HL-60/S4 treated with retinoic acid at 250 ng/mL for 4 days and 3 days (cell line): ENCODE data around the gene LHX8.
"Not testable (repeated sequence)": the region's sequence is repeated elsewhere in the genome, so short reads cannot be mapped to it uniquely, and the experiment has no call there.

Source experiments
- in situ Hi-C: fragments of 300-500 bp; cut with MboI; formaldehyde crosslinking; loops from 2 replicates; pipeline ENCODE4 v1.7.0; 2022; ENCODE audit warnings: low sequenced_read_pairs

The LHX8 gene

DNA sequence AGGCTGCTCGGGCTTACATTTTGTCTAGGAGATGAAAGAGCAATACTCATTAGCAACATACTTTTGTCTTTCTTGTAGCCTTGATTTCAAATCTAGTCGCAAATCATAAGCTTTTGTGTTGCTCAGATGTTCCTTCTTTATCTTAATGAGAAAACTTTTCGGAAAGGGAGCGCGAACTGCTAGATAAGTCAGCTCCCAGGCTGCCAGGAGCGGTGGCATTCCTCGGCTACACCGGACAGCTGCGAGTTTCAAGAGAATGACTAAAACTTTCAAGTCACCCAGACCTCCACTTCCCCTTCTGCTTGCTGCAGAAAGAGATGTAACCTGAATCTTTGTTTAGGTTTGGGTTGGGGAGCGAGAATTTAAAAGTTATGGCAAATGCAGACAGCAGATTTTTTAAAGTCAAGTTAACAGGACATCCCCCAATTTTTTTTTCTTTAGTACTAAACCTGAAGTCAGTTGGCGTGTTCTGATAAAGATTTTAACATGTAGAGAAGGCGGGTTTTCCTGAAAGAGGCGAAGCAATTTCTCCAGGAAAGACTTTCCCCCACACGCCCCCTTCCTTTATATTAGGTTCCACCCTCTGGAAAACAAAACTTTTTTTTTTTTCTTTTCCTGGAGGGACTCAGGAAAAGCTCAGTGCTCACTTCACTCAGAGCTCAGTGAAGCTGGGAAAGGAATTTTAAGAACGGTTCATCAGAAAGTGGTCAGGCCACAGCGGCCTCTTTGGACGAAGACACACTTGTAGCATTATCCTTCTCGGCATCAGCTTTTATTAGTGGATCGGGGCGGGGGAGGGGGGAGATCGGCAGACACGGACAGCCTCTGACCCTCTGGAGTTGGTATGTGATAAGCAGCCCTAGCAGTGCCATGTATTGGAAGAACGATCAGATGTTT is at the start of gene LHX8:
TSS of gene LHX8 (plus strand) at position 639 of the 897 bp plus-strand sequence. CDS start 2,227 bp downstream, outside the sequence.
- in situ Hi-C loops, result no loop called here

- in situ Hi-C loops, result no loop called here
These were observed 48.3 kb upstream of the LHX8 start for GRCh38 chr1:75085931-75086330.

DNA sequence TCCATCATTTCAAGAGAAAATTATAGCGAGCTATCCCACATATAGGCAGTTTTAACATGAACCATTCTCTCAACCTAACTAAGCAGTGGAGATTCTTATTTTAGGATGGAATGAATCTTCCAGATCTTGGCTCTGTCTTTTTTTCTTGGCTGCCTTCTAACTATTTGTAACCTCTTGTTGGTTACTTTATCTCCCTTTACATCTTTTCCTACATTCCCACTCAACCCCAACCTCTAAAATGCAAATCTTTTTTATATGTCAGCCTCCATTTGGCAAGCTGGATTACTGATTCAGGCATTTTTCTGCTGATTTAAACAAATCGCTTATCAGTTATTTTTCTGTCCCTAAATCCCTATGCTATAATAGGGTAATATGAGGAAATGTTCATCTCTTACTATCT is 46.9 kb upstream of the LHX8 start:
- in situ Hi-C loops, result no loop called here

- in situ Hi-C loops, result no loop called here
These were observed 42.0 kb upstream of the LHX8 start for GRCh38 chr1:75092141-75092540.

GRCh38 chr1:75097654-75098053 is 36.5 kb upstream of the LHX8 start:
- in situ Hi-C loops, result no loop called here

DNA sequence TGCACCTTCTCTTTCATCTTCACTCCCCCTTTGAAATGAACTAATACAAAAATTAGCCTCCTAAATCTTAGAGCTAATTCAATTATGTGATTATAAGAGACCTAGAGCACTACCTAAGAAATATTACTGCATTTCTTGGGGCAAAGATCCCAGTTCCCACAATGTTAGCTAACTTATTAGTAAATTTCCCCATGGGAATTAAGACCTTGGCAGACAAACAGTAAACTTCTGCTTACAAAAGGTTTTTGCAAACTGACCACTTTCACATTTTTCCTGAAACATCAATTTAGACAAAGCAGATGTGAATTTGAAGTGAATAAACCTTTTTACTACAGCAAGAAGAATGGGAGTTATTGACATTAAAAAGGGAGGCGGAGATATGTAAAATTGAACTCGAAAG is 34.6 kb upstream of the LHX8 start:
- in situ Hi-C loops, result no loop called here

DNA sequence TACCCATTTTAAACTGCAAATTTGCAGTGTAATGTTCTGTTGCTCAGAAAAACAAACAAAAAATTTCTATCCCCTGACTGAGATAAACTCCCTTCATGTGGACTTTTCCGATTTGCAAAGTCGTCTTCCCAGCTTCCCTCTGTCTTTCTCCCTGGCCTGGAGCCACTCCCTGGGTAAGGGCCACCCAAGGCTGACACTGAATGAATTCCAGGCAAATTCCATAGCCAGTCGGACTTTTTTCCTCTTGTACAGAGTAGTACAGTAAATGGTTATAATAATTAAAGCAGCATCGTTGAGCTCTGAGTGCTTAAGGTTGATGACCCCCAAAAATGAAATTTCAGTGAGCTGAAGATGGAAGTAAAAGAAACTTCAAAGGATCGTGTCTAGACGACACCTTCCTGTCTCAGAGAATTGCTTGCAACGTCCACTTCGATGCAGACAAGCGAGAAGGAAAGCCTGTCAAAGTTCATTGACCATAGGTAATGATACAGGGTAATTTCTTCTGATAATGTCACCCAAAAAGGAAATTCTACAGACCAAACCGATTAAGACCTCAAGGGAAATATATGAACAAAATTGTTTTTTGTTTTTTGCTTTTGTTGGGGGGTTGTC is 33.6 kb upstream of the LHX8 start:
- in situ Hi-C loops, result no loop called here

DNA sequence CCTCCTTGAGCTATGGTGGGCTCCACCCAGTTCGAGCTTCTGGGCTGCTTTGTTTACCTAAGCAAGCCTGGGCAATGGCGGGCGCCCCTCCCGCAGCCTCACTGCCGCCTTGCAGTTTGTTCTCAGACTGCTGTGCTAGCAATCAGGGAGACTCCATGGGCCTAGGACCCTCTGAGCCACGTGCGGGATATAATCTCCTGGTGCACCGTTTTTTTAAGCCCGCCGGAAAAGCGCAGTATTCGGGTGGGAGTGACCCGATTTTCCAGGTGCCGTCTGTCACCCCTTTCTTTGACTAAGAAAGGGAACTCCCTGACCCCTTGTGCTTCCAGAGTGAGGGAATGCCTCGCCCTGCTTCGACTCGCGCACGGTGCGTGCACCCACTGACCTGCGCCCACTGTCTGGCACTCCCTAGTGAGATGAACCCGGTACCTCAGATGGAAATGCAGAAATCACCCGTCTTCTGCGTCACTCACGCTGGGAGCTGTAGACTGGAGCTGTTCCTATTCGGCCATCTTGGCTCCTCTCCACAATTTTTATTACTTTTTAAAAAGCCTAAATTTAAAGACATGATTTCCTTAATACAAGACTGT is 21.7 kb upstream of the LHX8 start:
- in situ Hi-C loops, result not testable (repeated sequence)

- in situ Hi-C loops, result no loop called here
These were observed 18.5 kb upstream of the LHX8 start for GRCh38 chr1:75115654-75116053.

- in situ Hi-C loops, result no loop called here
These were observed 10.4 kb upstream of the LHX8 start for GRCh38 chr1:75123756-75124155.

GRCh38 chr1:75124510-75124909 is 9.7 kb upstream of the LHX8 start:
- in situ Hi-C loops, result no loop called here

DNA sequence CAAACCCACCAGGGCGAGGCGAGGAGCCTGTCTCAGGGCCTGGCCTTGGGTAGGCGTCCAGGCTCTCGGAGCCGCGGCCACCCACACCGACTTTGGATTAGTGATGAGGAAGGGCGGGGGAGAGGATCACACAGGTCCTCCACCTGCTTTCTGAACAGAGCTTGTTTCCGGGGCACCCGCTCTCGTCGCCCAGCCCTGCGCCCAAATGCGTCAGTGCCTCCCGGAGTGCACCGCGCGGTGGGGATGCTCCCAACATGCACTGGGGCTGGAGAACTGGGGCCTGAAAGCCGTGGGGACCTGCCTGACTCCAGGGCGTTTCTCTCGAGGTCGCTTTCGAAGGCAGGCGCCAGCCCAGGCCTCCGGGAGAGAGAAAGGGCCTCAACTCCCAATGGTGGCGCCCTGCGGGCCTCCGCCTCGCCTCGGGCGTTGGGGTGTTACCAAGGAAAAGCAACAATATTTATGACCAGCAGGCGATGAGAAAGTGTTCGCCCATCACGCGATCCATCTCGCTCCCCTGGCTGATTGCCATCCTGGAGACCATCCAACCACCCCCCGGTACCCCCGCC is 8.9 kb upstream of the LHX8 start:
- in situ Hi-C loops, result no loop called here

- in situ Hi-C loops, result no loop called here
These were observed 7.5 kb upstream of the LHX8 start for GRCh38 chr1:75126611-75127101.

DNA sequence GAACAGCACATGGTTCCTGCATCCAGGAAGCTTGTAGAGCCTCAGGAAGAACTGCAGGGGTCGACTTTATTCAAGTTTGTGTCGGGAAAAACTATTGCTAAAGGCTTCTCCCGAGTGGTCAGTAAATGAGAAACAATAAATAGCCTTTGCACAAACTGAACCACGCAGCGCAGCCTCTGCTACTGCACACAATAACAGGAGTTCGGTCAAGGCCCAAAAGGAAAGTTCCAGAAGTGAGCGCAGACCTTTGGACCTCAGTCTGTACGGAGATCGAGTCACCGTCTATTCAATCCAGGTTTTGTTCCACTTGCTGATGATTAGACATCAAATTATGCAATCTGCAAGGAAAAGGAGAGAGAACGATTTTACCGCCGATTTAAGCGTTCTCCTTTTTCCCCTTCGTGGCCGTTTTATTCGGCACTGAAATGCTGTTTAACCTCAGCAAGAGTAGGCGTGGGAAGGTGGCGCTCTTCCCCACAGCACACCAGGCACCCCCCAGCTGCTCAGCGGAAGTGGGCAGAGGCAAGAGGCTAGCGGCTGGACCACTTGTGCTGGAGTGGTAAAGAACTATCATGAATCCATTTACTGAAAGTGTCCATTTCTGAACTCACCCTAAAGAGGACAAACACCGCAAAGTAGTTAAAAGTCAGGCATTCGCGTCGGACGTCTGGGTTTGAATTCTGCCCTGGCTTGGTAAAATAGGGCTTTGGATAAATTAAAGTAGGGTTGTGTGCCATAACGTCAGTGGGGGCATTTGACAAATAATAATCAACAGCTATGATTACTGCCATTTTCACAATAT is 6.1 kb upstream of the LHX8 start:
- in situ Hi-C loops, result no loop called here

GRCh38 chr1:75129660-75129982 is 4.6 kb upstream of the LHX8 start:
- in situ Hi-C loops, result no loop called here

DNA sequence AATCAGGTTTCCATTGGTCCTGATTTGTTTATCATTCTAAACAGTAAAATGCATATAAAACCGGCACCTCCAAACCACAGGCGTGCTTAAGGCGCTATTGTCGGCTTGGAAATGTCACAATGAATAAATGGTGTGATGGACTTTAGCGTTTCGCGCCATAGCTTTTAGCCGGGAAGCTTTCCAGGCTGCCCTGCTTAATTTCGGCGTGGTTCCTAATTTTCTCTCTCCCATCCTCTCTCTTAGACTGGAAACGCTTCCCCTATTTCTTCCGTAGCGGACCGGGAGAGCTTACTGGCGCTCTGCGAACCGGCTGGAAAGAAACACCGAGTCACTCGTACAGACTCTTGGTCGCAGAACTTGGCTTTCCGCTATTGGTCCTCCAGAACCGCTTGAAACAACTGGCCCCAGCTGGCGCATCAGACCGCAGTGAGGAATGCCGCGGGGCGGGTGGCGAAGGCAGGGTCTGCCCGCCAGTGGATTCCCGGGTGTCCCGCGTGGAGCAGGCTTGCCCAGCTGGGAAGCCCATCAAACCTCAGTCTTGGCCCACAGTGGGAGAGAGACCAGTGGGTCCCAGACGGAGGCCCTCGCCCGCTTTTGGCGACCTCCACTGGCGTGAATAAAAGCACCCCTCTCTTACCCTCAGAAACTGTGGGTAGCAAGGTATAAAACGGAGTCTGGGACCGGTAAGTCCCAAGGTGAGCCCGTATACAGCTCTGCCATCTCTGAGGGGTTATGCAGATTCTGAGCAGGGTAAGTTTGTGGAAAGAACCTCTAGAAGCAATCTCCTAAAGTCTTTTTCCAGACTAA is 4.0 kb upstream of the LHX8 start:
- in situ Hi-C loops, result no loop called here

DNA sequence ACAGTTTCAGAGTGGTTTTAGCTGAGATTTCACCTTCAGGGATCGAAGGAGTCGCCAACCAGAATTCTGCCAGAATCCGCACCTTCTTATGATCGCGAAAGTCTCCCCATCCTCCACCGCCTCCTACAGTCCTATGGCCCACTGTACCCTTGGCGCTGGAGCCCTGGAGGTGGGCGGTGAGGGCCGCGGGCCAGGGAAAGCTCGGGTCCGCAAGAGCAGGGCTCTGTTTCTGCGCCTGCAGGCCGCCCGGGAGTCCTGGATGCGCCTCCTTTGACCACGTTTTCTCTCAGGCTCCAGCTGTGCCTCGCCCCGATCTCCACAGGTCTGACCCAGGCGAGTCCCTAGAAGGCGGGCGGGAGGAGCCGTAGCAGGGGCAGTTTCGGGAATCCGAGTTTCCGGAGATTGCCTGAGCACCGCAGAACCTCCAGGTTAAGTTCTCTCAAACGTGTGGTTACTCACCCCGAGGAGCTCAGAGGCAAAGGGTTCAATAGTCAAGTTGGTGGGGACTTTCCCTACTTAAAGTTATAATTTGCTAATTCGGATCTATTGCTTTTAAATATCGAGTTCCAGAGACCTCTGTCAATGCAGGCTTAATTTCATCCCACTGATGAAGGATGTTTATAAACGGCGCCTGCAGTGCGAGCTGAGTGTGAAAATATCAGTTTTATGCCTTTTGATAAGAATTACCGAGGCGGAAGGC is 3.2 kb upstream of the LHX8 start:
- in situ Hi-C loops, result no loop called here

- in situ Hi-C loops, result no loop called here
These were observed 2.5 kb upstream of the LHX8 start for GRCh38 chr1:75131565-75132241.
